Ovary (tissue), 3 donors: ENCODE data around the gene GPR61.

Experiments
- CTCF ChIP-seq, 3 donors: fragments of 450-650 bp in 2 of 3; fragments of 200-600 bp in 1 of 3; IDR thresholded peaks; one replicate each; pipeline versions ENCODE4 v1.5.1 to v1.8.0; 2016 to 2022; ENCODE audit warnings: antibody characterized with exemption in 3 of 3, mild to moderate bottlenecking in 1 of 3
- POLR2A ChIP-seq: fragments of 450-650 bp; IDR thresholded peaks from one replicate; pipeline ENCODE4 v1.6.1; 2017; ENCODE audit warnings: antibody characterized with exemption, mild to moderate bottlenecking, moderate library complexity
- donor health status: DM: no; HTN: no; CAD: no.

- no peak for TF ChIP-seq POLR2A
- TF ChIP-seq CTCF (IDR thresholded peaks at IDR 0.05), result no peak
These were observed 8.0 kb downstream of the GPR61 start for GRCh38 chr1:109547463-109548320.
